Tibial nerve (tissue), 4 donors: ENCODE results near the gene MANSC1.

Experiments used
- EP300 ChIP-seq, 2 donors: sonication (generic); formaldehyde crosslinking; IDR thresholded peaks; one replicate each; pipeline ENCODE4 v1.6.1; 2017; ENCODE audit warnings: antibody characterized with exemption in 2 of 2, mild to moderate bottlenecking in 1 of 2
- POLR2A ChIP-seq, 2 donors: fragments of 450-650 bp; IDR thresholded peaks; one replicate each; pipeline ENCODE4 v1.6.1; 2017; ENCODE audit warnings: antibody characterized with exemption in 2 of 2, mild to moderate bottlenecking in 2 of 2, moderate library complexity in 2 of 2
- TF ChIP-seq, protein P1 (sequence below), 5 experiments: fragments of 200-600 bp in 3 of 5; fragments of 450-650 bp in 2 of 5; sonication (generic) in 3 of 5; IDR thresholded peaks; one replicate each; pipeline ENCODE4 v1.5.1; 2016 to 2019; ENCODE audit warnings: antibody characterized with exemption in 5 of 5, mild to moderate bottlenecking in 3 of 5, moderate library complexity in 2 of 5

DNA sequence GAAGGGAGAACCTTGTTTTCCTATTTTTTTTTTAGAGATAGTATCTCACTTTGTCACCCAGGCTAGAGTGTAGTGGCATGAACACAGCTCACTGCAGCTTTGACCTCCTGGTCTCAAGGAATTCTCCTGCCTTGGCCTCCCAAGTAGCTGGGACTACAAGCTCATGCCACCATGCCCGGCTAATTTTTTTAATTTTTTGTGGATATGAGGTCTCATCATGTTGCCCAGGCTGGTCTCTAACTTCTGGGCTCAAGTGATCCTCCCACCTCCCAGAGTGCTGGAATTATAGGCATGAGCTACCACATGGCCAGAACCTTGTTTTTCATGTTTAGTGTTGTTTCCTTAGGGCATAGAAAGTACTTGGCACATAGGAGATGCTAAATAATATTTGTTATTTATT lies 13.5 kb downstream of the MANSC1 start:
- TF ChIP-seq, protein P1, sequence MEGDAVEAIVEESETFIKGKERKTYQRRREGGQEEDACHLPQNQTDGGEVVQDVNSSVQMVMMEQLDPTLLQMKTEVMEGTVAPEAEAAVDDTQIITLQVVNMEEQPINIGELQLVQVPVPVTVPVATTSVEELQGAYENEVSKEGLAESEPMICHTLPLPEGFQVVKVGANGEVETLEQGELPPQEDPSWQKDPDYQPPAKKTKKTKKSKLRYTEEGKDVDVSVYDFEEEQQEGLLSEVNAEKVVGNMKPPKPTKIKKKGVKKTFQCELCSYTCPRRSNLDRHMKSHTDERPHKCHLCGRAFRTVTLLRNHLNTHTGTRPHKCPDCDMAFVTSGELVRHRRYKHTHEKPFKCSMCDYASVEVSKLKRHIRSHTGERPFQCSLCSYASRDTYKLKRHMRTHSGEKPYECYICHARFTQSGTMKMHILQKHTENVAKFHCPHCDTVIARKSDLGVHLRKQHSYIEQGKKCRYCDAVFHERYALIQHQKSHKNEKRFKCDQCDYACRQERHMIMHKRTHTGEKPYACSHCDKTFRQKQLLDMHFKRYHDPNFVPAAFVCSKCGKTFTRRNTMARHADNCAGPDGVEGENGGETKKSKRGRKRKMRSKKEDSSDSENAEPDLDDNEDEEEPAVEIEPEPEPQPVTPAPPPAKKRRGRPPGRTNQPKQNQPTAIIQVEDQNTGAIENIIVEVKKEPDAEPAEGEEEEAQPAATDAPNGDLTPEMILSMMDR (IDR thresholded peaks at IDR 0.05): no peak
- TF ChIP-seq POLR2A (IDR thresholded peaks at IDR 0.05) (no peak), EP300 (IDR thresholded peaks at IDR 0.05) (no peak)
